ENCODE results near the gene PPP1R13B.

Gene PPP1R13B

GRCh38 chr14:103696466-103697071 is 150.8 kb downstream of the PPP1R13B start:
- Histone ChIP-seq H3K36me3 (peaks cover 96% of the 10 kb centered on the region), H3K9me3 (no peaks in the 10 kb centered on the region), H3K27me3 (no peaks in the 10 kb centered on the region), H3K4me3 (ENCODE audit: low read depth in 1 of 2, low read length in 1 of 2) (no peak overlapping the region), H3K27ac (no peak overlapping the region), H3K4me1 (ENCODE audit: control insufficient read depth in 1 of 2, insufficient read depth in 1 of 2, low read depth in 1 of 2, low read length in 1 of 2) (no peaks in the 10 kb centered on the region)
- no peak for TF ChIP-seq CTCF (IDR thresholded peaks at IDR 0.05)

- no peak for TF ChIP-seq CTCF (IDR thresholded peaks at IDR 0.05)
- H3K4me1 ChIP-seq (ENCODE audit: control insufficient read depth in 1 of 2, insufficient read depth in 1 of 2, low read depth in 1 of 2, low read length in 1 of 2): no peaks in the 10 kb centered on the region
- no peak overlapping the region for H3K27ac ChIP-seq
- no peaks in the 10 kb centered on the region for H3K27me3 ChIP-seq
- H3K9me3 ChIP-seq: no peaks in the 10 kb centered on the region
- peaks cover 91% of the 10 kb centered on the region for H3K36me3 ChIP-seq
- H3K4me3 ChIP-seq (ENCODE audit: low read depth in 1 of 2, low read length in 1 of 2): no peak overlapping the region
Measured at GRCh38 chr14:103696070-103696402, 151.3 kb downstream of the PPP1R13B start.

- no peak overlapping the region for H3K27ac ChIP-seq
- H3K4me3 ChIP-seq (ENCODE audit: low read depth in 1 of 2, low read length in 1 of 2): no peak overlapping the region
- TF ChIP-seq CTCF (IDR thresholded peaks at IDR 0.05): no peak
- peaks cover 89% of the 10 kb centered on the region for H3K36me3 ChIP-seq
- no peaks in the 10 kb centered on the region for H3K4me1 ChIP-seq (ENCODE audit: control insufficient read depth in 1 of 2, insufficient read depth in 1 of 2, low read depth in 1 of 2, low read length in 1 of 2)
- no peaks in the 10 kb centered on the region for H3K27me3 ChIP-seq
- no peaks in the 10 kb centered on the region for H3K9me3 ChIP-seq
Measured at GRCh38 chr14:103695296-103696069, 151.9 kb downstream of the PPP1R13B start.

- no peak overlapping the region for H3K27ac ChIP-seq
- H3K36me3 ChIP-seq: peaks cover 89% of the 10 kb centered on the region
- H3K4me1 ChIP-seq (ENCODE audit: control insufficient read depth in 1 of 2, insufficient read depth in 1 of 2, low read depth in 1 of 2, low read length in 1 of 2): no peaks in the 10 kb centered on the region
- H3K9me3 ChIP-seq: no peaks in the 10 kb centered on the region
- no peak overlapping the region for H3K4me3 ChIP-seq (ENCODE audit: low read depth in 1 of 2, low read length in 1 of 2)
- no peak for TF ChIP-seq CTCF (IDR thresholded peaks at IDR 0.05)
- H3K27me3 ChIP-seq: no peaks in the 10 kb centered on the region
Measured at GRCh38 chr14:103694572-103695026, 152.8 kb downstream of the PPP1R13B start.

GRCh38 chr14:103693515-103693914 is 153.9 kb downstream of the PPP1R13B start:
- no peak overlapping the region for H3K4me3 ChIP-seq (ENCODE audit: low read depth in 1 of 2, low read length in 1 of 2)
- no peaks in the 10 kb centered on the region for H3K9me3 ChIP-seq
- no peaks in the 10 kb centered on the region for H3K4me1 ChIP-seq (ENCODE audit: control insufficient read depth in 1 of 2, insufficient read depth in 1 of 2, low read depth in 1 of 2, low read length in 1 of 2)
- no peaks in the 10 kb centered on the region for H3K27me3 ChIP-seq
- peaks cover 89% of the 10 kb centered on the region for H3K36me3 ChIP-seq
- no peak for TF ChIP-seq CTCF (IDR thresholded peaks at IDR 0.05)
- no peak overlapping the region for H3K27ac ChIP-seq
